ENCODE measurements around the gene C7.
"Not testable (repeated sequence)": the region's sequence is repeated elsewhere in the genome, so short reads cannot be mapped to it uniquely, and the experiment has no call there.

C7 gene

DNA sequence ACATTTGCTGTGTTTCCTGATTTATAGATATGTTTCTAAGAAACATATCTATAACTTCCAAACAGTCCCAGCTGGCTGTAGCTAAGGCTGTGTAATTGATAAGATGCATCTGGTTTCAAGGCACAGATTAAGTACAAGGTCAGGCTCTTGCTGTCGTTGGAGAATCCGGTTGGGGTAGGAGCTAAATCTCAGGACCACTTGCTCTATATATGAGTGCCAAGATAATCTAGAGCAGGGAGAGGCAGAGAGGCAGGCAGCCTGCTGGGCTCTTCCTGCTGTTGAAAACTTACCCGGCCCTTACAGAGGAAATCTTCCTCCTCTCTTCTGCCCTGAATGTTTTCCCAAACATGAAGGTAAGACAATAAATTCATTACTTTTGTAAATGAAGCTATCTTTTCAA, at the start of gene C7:
C7 (plus strand) TSS at position 234 of the 400 bp plus-strand sequence; CDS start at position 348, 114 bp downstream.
- DNase-seq (ENCODE audit: low spot score) = no peak

DNA sequence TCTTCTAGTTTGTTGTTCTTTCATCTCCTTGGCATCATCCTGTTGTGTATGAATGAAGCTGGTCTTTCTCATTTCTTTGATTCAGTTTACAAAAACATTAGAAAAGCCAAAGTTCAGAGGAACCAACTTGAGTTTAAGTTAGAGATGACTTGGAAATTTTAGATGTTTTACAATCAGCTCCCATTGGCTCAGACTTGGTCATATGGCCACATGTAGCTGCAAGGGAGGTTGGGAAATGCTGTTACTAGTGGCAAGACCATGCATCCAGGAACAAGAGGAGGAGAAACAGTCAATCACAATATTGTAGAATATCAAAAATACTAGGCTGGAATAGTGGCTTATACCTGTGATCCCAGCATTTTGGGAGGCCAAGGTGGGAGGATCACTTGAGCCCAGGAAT, 48.6 kb upstream of the C7 start:
- no peak for DNase-seq (ENCODE audit: low spot score)

DNA sequence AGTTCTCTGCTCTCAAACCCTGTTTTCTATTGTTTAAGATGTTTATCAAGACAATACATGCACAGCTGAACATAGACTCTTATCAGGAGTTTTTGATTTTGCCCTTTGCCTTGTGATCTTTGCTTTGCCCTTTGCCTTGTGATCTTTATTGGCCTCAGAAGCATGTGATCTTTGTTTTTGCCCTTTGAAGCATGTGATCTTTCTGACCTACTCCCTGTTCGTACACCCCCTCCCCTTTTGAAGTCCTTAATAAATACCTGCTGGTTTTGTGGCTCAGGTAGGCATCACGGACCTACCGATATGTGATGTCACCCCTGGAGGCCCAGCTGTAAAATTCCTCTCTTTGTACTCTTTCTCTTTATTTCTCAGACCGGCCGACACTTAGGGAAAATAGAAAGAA, 44.3 kb upstream of the C7 start:
- not testable (repeated sequence) for DNase-seq (ENCODE audit: low spot score)

DNA sequence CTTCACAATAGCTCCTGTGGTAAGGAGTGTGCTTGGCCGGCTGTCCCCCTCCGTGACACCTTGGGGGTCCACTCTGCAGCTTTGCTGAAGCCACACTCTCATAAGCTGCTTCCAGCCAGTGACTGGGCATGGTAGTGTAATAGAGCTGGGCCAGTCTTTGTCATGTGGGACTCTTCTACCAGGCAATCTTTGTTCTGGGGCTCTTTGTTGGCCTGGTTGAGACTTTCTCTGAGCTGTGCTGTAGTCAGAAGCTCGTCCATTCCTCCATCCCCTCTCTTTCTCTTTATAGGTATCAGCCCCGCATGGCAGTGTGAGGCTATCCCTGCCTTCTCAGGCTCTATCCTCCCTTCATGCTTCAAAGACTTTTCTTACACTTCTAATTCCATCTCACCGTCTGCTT, 42.5 kb upstream of the C7 start:
- no peak for DNase-seq (ENCODE audit: low spot score)

DNA sequence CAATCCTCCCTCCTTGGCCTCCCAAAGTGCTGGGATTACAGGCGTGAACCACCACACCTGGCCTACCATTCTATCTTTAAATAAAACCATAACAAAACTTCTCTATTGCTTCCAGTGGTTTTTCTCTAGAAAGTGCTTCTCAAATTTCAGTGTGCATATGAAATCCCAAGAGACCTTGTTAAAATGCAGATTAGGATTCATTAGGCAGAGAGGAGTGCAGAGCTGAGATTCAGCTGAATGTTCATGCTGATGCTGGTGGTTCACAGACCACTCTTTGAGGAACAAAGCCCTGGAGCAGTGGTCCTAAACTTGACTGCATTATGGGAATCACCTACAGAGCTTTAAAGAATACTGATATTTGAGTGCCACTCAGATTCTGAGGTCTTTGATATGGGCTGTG, 39.9 kb upstream of the C7 start:
- no peak for DNase-seq (ENCODE audit: low spot score)

DNA sequence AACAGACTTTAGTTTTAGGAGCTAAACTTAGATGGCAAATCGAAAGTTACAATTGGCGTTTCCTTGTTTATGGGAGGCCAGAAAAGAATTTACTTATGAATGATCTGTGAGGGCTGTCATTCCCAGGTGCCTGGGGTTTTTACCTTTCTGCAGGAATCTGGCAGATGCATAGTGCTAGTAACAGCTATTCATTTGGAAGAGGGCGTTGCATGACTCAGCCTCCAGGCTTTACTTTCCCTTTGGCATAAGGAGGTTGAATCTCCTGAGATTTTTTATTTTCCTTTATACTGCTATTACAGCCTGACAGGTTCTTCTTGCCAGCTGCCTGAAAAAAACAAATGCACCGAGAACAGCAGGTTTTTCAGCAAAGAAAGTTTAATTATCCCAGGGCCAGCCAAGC, 38.1 kb upstream of the C7 start:
- DNase-seq (ENCODE audit: low spot score) = peak; percentile 51

DNA sequence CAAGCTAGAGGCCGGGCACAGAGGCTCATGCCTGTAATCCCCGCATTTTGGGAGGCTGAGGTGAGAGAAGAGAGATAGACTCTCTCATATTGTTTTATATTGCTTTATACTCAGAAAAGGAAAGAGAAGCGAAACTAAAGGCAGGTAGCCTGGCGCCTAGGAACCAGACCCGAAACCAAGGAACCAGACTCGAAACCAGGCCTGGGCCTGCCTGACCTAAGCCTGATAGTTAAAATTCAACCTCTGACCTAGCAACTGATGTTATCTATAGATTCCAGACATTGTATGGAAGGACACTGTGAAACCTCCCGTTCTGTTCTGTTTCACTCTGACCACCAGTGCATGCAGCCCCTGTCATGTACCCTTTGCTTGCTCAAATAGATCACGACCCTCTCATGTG, 37.0 kb upstream of the C7 start:
- not testable (repeated sequence) for DNase-seq (ENCODE audit: low spot score)

DNA sequence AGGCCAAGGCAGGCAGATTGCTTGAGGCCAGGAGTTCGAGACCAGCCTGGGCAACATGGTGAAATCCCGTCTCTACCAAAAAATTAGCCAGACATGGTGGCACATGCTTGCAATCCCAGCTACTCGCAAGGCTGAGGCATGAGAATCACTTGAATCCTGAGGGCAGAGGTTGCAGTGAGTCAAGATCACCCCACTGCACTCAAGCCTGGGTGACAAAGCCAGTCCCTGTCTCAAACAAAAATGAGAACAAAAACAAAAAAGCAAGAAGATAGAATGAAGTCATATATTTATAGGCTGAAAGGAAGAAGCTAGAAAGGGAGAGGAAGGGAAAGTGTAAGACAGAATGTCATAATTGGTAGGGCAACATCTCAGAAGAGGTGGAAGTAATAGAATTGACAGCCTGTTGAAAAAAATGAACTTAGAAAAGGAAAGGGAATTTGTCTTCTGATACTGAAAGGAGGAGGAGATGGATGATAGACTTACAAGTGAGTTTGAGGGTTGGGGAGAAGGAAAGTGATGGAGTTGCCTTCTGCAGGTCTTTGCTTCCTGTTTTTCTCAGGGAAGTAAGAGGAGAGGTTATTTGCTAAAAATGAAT, 35.9 kb upstream of the C7 start:
- DNase-seq (ENCODE audit: low spot score) = no peak

DNA sequence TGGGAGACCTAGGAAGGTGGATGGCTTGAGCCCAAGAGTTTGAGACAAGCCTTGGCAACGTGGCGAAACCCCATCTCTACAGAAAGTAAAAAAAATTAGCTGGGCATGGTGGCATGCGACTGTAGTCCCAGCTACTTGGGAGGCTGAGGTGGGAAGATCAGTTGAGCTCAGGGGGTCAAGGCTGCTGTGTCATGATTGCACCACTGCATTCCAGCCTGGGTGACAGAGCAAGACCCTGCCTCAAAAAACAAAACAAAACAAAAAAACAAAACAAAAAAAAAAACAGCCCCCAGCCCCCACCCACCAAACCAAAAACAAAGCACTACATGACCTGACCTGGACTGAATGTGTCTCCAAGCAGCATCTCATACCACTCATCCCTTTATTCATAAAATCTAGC, 33.3 kb upstream of the C7 start:
- no peak for DNase-seq (ENCODE audit: low spot score)

DNA sequence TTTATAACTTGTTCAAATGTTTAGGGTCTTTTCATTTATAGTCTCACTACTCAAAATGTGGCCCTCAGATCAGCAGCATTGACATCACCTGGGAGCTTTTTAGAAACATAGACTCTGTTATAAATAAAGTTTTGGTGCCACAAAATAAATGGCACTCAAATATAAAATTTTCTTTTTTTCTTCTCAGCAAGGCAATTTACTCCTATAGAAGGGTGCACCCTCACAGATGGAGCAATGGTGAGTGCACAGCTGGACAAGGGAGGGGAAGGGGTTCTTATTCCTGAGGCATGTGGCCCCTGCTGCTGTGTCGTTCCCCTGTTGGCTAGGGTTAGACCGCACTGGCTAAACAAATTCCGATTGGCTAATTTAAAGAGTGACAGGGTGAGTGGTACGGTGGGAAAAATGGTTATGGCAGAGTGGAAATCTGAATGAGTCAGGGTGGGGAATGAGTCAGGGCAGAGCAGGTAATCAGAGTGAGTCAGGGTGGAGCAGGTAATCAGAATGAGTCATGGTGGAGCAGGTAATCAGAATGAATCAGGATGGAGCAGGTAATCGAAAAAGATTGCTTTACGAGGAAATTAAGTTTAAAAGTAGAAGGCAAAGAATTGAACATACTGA, 31.8 kb upstream of the C7 start:
- DNase-seq (ENCODE audit: low spot score) = no peak

DNA sequence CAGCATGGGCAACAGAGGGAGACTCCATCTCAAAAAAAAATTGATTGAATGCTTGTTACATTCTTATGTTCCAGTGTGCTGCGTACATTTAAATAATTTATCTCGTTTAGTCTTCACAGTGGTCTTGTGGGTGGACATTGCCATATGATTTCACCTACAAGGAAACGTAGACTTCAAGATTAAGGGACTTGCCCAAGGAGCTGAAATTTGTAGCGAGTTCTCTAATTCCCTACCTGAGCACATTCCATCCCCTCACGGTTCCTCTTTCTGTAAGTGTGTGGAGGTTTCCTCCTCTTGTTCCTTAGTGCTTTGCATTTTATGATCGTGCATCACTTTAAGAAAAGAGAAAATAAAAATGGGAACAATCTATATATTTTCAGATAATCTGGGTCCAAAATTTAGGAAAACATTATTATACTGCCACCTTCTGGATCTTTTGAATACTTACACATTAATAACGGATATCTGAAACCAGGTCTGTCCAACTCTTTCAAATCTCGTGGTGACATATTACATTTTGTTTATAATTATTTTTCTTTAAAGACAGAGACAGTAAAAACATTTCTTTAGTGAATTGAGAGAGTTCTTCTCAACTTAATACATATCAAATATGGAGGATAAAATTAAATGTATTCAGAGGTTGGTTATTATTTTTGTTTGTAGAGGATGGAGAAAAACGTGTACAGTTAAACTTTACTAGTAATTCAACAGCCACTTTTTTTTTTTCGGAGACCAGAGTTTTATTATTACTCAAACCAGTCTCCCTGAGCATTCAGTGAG, 29.9 kb upstream of the C7 start:
- peak; percentile 19 for DNase-seq (ENCODE audit: low spot score)

DNA sequence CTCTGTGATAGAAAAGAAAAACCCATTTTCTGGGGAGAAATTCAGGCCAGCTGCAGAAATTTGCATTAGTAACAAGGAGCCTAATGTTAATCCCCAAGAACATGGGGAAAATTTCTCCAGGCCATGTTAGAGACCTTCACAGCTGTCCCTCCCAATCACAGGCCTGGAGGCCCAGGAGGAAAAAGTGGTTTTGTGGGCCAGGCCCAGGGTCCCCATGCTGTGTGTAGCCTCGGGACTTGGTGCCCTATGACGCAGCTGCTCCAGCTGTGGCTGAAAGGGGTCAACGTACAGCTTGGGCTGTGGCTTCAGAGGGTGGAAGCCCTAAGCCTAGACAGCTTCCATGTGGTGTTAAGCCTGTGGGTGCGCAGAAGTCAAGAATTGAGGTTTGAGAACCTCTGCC, 27.0 kb upstream of the C7 start:
- no peak for DNase-seq (ENCODE audit: low spot score)

DNA sequence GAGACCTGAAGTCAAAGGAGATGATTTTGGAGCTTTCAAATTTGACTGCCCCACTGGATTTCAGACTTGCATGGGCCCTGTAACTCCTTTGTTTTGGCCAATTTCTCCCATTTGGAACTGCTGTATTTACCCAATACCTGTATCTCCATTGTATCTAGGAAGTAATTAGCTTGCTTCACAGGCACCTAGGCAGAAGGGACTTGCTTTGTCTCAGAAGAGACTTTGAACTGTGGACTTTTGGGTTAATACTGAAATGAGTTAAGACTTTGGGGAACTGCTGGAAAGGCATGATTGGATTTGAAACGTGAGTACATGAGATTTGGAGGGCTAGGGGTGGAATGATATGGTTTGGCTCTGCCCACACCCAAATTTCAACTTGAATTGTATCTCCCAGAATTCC, 26.2 kb upstream of the C7 start:
- DNase-seq (ENCODE audit: low spot score) = not testable (repeated sequence)

DNA sequence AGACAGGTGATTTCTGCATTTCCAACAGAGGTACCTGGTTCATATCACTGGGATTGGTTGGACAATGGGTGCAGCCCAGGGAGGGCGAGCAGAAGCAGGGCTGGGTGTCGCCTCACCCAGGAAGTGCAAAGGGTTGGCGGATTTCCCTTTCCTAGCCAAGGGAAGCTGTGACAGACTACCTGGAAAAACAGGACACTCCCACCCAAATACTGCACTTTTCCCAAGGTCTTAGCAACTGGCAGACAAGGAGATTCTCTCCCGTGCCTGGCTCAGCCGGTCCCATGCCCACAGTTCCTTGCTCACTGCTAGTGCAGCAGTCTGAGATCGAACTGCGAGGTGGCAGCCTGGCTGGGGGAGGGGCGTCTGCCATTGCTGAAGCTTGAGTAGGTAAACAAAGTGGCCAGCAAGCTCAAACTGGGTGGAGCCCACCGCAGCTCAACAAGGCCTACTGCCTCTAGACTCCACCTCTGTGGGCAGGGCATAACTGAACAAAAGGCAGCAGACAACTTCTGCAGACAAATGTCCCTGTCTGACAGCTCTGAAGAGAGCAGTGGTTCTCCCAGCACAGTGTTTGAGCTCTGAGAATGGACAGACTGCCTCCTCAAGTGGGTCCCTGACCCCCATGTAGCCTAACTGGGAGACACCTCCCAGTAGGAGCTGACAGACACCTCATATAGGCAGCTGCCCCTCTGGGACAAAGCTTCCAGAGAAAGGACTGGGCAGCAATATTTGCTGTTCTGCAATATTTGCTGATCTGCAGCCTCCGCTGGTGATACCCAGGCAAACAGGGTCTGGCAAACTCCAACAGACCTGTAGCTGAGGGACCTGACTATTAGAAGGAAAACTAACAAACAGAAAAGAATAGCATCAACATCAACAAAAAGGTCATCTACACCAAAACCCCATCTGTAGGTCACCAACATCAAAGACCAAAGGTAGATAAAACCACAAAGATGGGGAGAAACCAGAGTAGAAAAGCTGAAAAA, 13.6 kb upstream of the C7 start:
- not testable (repeated sequence) for DNase-seq (ENCODE audit: low spot score)

DNA sequence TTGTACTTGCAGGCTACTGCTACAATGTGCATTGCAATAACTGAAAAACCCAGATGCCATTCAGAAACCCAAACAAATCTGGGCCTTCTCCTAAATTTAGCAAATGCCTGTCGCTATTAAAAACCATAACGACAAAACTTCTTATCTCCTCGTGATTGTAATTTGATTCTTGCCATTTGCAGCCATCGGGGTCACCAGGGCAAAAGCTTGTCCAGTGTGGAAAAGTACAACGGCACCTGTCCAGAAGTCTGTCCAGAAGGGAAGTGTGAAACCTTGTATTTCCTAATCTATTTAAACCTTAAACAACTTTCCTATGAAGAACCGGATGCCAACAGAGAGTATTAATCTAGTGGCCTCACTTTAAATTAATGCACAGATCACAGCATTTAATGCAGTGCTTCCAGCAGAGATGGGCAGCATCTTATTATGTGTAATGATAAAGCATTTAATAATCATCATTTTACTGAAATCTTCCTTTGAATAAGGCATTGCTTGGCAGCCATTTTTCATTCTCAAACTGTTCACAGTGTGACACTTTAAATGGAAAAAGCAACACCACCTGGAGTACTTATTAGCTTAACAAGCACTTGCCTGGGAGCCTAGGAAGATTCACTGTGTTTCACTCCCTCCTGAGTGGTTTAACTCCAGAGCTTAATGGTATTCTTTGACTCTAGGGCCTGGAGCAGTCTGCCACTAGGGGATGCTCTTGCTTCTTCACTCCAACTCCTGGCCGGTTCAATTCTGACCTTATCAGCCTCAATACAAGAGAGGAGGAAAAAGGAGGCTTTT, 4.9 kb upstream of the C7 start:
- peak; percentile 32 for DNase-seq (ENCODE audit: low spot score)

DNA sequence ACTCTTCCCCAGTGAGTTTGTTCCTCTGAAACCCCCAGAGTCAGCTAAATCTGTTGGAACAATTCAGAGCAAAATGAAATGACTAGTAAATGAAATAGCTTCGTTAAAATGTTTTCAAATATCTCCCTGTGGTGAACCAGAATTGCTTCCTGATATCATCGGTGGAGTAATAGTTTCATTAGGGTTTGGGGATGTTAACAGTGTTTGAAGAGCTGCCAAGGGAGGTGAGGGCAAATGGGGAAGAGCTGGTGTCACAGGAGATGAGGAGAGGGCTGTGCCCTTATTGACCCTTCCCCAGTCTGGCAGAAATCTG, 4.3 kb upstream of the C7 start:
- DNase-seq (ENCODE audit: low spot score) = no peak

DNA sequence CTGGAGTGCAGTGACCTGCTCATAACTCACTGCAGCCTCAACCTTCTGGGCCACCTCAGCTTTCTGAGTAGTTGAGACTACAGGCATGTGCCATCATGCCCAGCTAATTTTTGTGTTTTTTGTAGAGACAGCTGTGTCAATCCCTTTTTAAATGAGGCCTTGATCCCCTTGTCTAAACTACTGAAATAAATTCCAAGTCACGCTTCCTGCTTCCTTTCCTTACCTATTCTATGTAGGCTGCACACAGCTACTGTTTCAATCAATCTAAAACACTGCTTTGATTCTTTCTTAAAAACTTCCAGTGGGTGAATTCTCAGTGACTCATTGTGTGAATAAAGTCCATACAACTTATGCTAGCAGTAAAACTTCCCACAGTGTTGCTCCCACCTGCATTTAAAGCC, 2.9 kb upstream of the C7 start:
- peak; percentile 47 for DNase-seq (ENCODE audit: low spot score)

DNA sequence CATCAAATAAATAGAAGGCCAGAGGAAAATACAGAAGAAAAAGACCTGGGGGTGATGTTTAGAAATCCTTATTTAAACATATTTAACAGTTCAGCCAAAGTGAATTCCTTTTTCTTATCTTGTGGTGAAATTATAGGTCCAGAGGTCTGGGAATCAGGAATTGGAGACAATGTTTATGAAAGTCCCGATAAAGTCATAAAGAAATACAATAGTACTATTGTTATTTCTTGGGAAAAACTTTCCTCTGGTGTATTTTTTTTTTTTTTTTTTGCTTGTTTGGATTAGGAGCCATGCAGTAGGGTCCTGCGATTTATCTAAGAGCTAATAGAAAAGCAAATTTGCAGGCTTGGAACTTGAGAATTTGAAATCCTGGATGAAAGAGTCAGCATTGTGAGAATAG, 426 bp downstream of the C7 start:
- no peak for DNase-seq (ENCODE audit: low spot score)

DNA sequence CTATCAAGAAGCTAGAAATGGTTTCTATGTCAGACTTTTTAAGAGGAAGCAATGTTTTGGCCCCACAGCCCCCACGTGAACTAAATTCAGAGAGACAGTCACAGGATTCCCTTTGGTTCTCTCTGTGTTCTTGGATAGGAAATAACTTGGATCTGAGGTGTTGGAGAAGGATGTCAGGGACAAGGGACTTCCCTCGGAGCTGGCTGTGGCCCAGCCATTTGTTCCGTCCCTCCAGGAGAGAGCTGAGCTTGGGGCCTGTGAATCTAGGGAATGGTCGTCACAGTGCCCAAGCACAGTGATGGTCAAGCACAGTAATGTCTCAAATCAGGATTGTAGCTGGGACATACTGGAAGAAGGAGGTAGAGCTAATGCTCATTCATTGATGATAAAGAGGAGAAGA, 2.0 kb downstream of the C7 start:
- DNase-seq (ENCODE audit: low spot score) = no peak

DNA sequence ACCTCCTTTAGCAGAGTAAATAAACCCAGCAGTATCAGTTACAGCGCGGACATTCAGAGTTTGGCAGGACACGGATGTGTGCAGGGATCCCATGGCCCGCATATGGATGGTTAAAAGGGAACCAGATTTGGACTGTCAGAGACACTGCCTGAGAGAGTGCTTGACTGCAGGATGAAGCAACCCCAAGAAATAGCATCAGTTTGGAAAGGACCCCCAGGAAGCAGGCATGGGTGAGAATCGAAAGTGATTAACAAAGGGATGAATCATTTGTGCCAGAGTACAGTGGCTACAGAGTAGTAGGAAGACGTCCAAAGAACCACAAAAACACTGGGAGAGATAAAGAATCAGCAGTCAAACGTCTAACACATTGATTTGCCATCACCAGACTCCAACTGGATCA, 5.5 kb downstream of the C7 start:
- DNase-seq (ENCODE audit: low spot score) = no peak

DNA sequence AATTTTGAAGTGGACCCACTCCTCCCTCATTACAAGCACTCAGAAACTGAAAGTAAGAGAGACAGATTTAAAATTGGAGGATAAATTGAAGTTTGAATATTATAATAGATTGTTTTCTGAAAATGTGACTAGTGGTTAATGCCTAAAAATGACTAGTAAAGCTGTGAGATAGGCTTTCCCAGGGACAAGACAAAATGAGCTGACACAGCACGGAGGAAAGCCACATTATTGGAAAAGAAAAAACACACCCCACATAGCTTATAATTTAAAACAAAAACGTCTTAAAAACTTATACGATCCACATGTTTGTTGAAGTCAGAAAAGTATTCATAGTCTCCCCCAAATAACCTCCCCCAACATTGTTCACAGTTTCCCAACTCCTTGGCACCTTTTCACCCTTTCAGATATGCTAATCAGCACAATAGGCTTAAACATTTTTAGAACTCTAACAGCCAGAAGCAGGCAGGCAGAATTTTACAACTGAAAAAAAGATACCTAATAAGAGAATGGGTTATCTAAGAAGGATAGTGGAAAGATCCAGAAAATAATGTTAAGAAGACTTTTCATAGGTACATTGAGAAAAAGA, 6.1 kb downstream of the C7 start:
- DNase-seq (ENCODE audit: low spot score) = no peak

Data from putamen (tissue), 1 donor.